GM10266 (cell line): ENCODE measurements around the gene VPS35L.

ENCODE experiments used
- DNase-seq: peaks from one replicate; pipeline ENCODE4 v3.0.0; 2012; ENCODE audit errors: extremely low spot score
- CTCF ChIP-seq: IDR thresholded peaks from 2 replicates; pipeline ENCODE4 v1.5.1; 2012; ENCODE audit warnings: mild to moderate bottlenecking, low read depth; ENCODE audit not compliant: control insufficient read depth, insufficient read depth; ENCODE audit errors: missing control alignments

Gene VPS35L

DNA sequence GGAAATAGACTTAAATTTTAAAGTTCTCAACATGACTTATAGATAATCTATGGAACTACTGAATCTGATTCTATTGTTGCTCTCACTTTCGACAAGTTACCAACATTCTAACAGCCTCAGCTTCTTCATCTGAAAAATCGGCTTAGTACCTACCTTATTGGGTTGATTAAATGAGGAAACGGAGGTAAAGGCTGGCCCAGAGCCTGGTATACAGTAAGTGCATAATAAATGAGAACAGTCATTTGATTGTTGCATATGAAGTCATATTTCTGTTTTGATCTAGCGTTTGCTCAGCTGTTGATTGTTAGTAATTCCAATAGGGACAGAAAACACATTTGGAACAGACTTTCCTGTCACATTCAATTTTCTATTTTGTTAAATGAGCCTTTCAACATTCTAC, 4.6 kb downstream of the VPS35L start:
- DNase-seq, result no peak
- no peak for TF ChIP-seq CTCF

- no peak for TF ChIP-seq CTCF
- DNase-seq, result no peak
These were observed 7.9 kb downstream of the VPS35L start for GRCh38 chr16:19563377-19563776.

GRCh38 chr16:19566362-19566761, 10.9 kb downstream of the VPS35L start:
- no peak for DNase-seq
- no peak for TF ChIP-seq CTCF

DNA sequence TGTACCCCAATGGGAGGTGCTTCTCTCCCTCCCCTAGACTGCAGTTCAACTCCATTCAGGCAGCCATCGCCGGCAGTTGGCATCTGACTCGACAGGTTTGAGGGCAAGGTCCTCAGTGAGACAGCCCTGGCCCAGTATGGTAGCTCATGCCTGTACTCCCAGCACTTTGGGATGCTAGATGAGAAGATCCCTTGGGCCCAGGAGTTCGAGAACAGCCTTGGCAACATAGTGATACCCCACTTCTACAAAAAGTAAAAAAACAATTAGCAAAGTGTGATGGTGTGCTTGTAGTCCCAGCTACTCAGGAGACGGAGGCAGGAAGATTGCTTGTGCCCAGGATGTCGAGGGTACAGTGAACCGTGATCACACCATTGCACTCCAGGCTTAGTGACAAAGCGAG, 12.1 kb downstream of the VPS35L start:
- no peak for DNase-seq
- no peak for TF ChIP-seq CTCF

- TF ChIP-seq CTCF, result no peak
- DNase-seq, result no peak
These were observed 18.5 kb downstream of the VPS35L start for GRCh38 chr16:19573997-19574396.

GRCh38 chr16:19574615-19575014, 19.1 kb downstream of the VPS35L start:
- no peak for DNase-seq
- no peak for TF ChIP-seq CTCF

- TF ChIP-seq CTCF, result no peak
- DNase-seq, result no peak
These were observed 23.0 kb downstream of the VPS35L start for GRCh38 chr16:19578378-19578971.
